K562 (cell line): ENCODE data around the gene MYO7A. TPM values are rescaled to one million over a fixed set of nuclear protein-coding genes. Genes with fewer than 3 reads are reported as not detected.

Experiments used
- ATAC-seq: fragments of 200-7000 bp; cut with Tn5 transposase; 3 replicates; pipeline ENCODE4 v1.9.1; 2020; ENCODE audit warnings: moderate library complexity
- BruUV-seq: library from RNA; stranded (reverse); fragments of 400-500 nt; replicated peaks from 2 replicates; lab custom pipeline; 2021; lab: Mats Ljungman, UMichigan
- CTCF ChIA-PET: fragments of 300-600 bp; formaldehyde crosslinking; extraction: SDS; loops from one replicate; lab custom pipeline; 2021; ENCODE audit warnings: low intra/inter-chr PET ratio; lab: Yijun Ruan, JAX
- POLR2A ChIA-PET: fragments of 300-600, 350-650 bp; sonication (Branson Sonifier 250); formaldehyde crosslinking; extraction: SDS; loops from one replicate; lab custom pipeline; 2021; ENCODE audit warnings: antibody characterized with exemption, inconsistent platforms; lab: Yijun Ruan, JAX
- DNase-seq, 4 experiments: peaks; one replicate each; pipeline versions ENCODE4 v3.0.0 to v3.0.0-alpha.2; 2011 to 2018; ENCODE audit warnings: low spot score in 3 of 4, mixed read lengths in 3 of 4; ENCODE audit errors: extremely low read depth in 1 of 4
- FAIRE-seq: peaks from 2 replicates; lab custom pipeline; 2011; peaks lifted over from hg19 to GRCh38; lab: Jason Lieb, UNC
- H2AFZ ChIP-seq: 2 replicates; pipeline ENCODE4 v1.6.0; 2011; ENCODE audit warnings: low read depth, low read length, control low read depth, inconsistent platforms
- H3K27ac ChIP-seq: fragments of 200-600 bp; 3 replicates; pipeline ENCODE4 v1.8.0; 2011; ENCODE audit warnings: low read depth, mild to moderate bottlenecking, control low read depth, inconsistent platforms, low read length, moderate library complexity, mixed read lengths; ENCODE audit errors: extremely low read depth
- H3K27me3 ChIP-seq, 2 experiments: fragments of 300-600 bp in 1 of 2; 2 replicates in 1 of 2; 3 replicates in 1 of 2; pipeline versions ENCODE4 v1.6.0 to v1.8.0; 2011; ENCODE audit warnings: inconsistent platforms in 2 of 2, low read length in 2 of 2, mild to moderate bottlenecking in 1 of 2, mixed read lengths in 1 of 2, moderate library complexity in 1 of 2; ENCODE audit not compliant: control insufficient read depth in 2 of 2, insufficient read depth in 2 of 2
- H3K36me3 ChIP-seq: fragments of 300-600 bp; 3 replicates; pipeline ENCODE4 v1.8.0; 2011; ENCODE audit warnings: mild to moderate bottlenecking, low read length, inconsistent platforms; ENCODE audit not compliant: control insufficient read depth, insufficient read depth
- H3K4me1 ChIP-seq, 2 experiments: fragments of 200-600 bp in 1 of 2; replicated peaks in 1 of 2; 2 replicates in 1 of 2; 3 replicates in 1 of 2; pipeline versions ENCODE4 v1.5.1 to v1.8.0; 2011; ENCODE audit warnings: inconsistent platforms in 2 of 2, low read length in 2 of 2, mild to moderate bottlenecking in 1 of 2, mixed read lengths in 1 of 2, moderate library complexity in 1 of 2; ENCODE audit not compliant: control insufficient read depth in 2 of 2, insufficient read depth in 2 of 2
- H3K4me2 ChIP-seq: 2 replicates; pipeline ENCODE4 v1.6.1; 2011; ENCODE audit warnings: low read length, control low read depth, inconsistent platforms, mixed read lengths; ENCODE audit not compliant: insufficient read depth
- H3K4me3 ChIP-seq: fragments of 200-600 bp; sonication (generic), shearing (Covaris generic); 2 replicates; pipeline ENCODE4 v1.5.1; 2016; ENCODE audit warnings: control low read depth, inconsistent platforms
- H3K79me2 ChIP-seq: fragments of 200-600 bp; 3 replicates; pipeline ENCODE4 v1.8.0; 2011; ENCODE audit warnings: low read length, inconsistent platforms; ENCODE audit not compliant: control insufficient read depth, insufficient read depth
- H3K9ac ChIP-seq, 2 experiments: 2 replicates each; pipeline versions ENCODE4 v1.6.0 to v1.6.1; 2011; ENCODE audit warnings: low read depth in 2 of 2, low read length in 2 of 2, control low read depth in 1 of 2, inconsistent platforms in 1 of 2, mild to moderate bottlenecking in 1 of 2, mixed read lengths in 1 of 2; ENCODE audit not compliant: insufficient read depth in 1 of 2
- H3K9me1 ChIP-seq: one replicate; pipeline ENCODE4 v1.6.0; 2011; ENCODE audit warnings: inconsistent platforms, mild to moderate bottlenecking, low read length, moderate library complexity; ENCODE audit not compliant: control insufficient read depth, insufficient read depth
- H3K9me3 ChIP-seq: replicated peaks from 2 replicates; pipeline ENCODE4 v1.5.1; 2011; ENCODE audit warnings: low read depth, low read length, inconsistent platforms; ENCODE audit not compliant: control insufficient read depth, insufficient read depth
- H4K20me1 ChIP-seq: replicated peaks from 2 replicates; pipeline ENCODE4 v1.6.1; 2011; ENCODE audit warnings: low read length, inconsistent platforms, mixed read lengths; ENCODE audit not compliant: control insufficient read depth, insufficient read depth
- BCOR ChIP-seq: fragments of 450-650 bp; IDR thresholded peaks from 2 replicates; pipeline ENCODE4 v1.6.1; 2016
- BRD4 ChIP-seq: fragments of 200-600 bp; sonication (generic); IDR thresholded peaks from 2 replicates; pipeline ENCODE4 v1.6.1; 2017; ENCODE audit warnings: inconsistent platforms
- BRD9 ChIP-seq: fragments of 450-650 bp; IDR thresholded peaks from 2 replicates; pipeline ENCODE4 v1.6.1; 2018; ENCODE audit warnings: low read depth; ENCODE audit not compliant: partially characterized antibody
- CBX5 ChIP-seq: IDR thresholded peaks from 2 replicates; pipeline ENCODE4 v1.6.1; 2014; ENCODE audit warnings: low read depth, borderline replicate concordance
- DACH1 ChIP-seq: fragments of 450-650 bp; IDR thresholded peaks from 2 replicates; pipeline ENCODE4 v1.6.1; 2018; ENCODE audit not compliant: partially characterized antibody
- DIDO1 ChIP-seq: fragments of 450-650 bp; IDR thresholded peaks from 2 replicates; pipeline ENCODE4 v1.6.1; 2016; ENCODE audit warnings: low read depth, missing biosample characterization, missing genetic modification characterization
- DPF2 ChIP-seq: fragments of 450-650 bp; IDR thresholded peaks from 2 replicates; pipeline ENCODE4 v1.6.1; 2016
- ELF4 ChIP-seq: fragments of 450-650 bp; formaldehyde crosslinking; IDR thresholded peaks from 2 replicates; pipeline ENCODE4 v1.4.0; 2022; ENCODE audit warnings: missing genetic modification characterization
- FUS ChIP-seq: fragments of 200-400 bp; formaldehyde crosslinking; optimal IDR thresholded peaks from 2 replicates; pipeline ENCODE3; 2017; ENCODE audit warnings: low read depth, low read length
- HNRNPLL ChIP-seq: fragments of 200-400 bp; formaldehyde crosslinking; IDR thresholded peaks from 2 replicates; pipeline ENCODE4 v1.6.1; 2017; ENCODE audit warnings: low read length, low read depth, mild to moderate bottlenecking; ENCODE audit not compliant: poor library complexity, severe bottlenecking
- KAT8 ChIP-seq: fragments of 450-650 bp; IDR thresholded peaks from 2 replicates; pipeline ENCODE4 v1.6.1; 2016; ENCODE audit warnings: low read depth, mild to moderate bottlenecking
- MBD2 ChIP-seq: sonication (generic); IDR thresholded peaks from 2 replicates; pipeline ENCODE4 v1.6.1; 2016; ENCODE audit warnings: low read depth, borderline replicate concordance
- NCOA2 ChIP-seq, 2 experiments: fragments of 450-650 bp; IDR thresholded peaks; 2 replicates each; pipeline ENCODE4 v1.6.1; 2018; ENCODE audit warnings: mild to moderate bottlenecking in 2 of 2, moderate library complexity in 1 of 2; ENCODE audit not compliant: partially characterized antibody in 2 of 2
- PTRF ChIP-seq: fragments of 450-650 bp; IDR thresholded peaks from 2 replicates; pipeline ENCODE4 v1.6.1; 2016; ENCODE audit warnings: mild to moderate bottlenecking, missing genetic modification characterization, missing compliant biosample characterization
- RFX7 ChIP-seq: fragments of 250-450 bp; sonication (Bioruptor Pico); IDR thresholded peaks from 2 replicates; pipeline ENCODE4 v1.5.1; 2021; ENCODE audit warnings: mild to moderate bottlenecking
- TSC22D4 ChIP-seq: fragments of 450-650 bp; IDR thresholded peaks from 2 replicates; pipeline ENCODE4 v1.6.1; 2016; ENCODE audit warnings: missing genetic modification characterization, missing biosample characterization, control low read depth
- ZNF3 ChIP-seq: fragments of 250-450 bp; sonication (Bioruptor Pico); IDR thresholded peaks from 2 replicates; pipeline ENCODE4 v1.5.0; 2021; ENCODE audit warnings: mild to moderate bottlenecking, moderate library complexity
- WGBS: fragments of 100-300 bp; shearing (Covaris generic); methylation state at CpG from one replicate; pipeline ENCODE4 v1.1.6; 2016; ENCODE audit warnings: low coverage, mixed read lengths; ENCODE audit not compliant: insufficient coverage; ENCODE audit errors: missing lambda C conversion rate; 5-methylcytosine and 5-hydroxymethylcytosine counted together
- in situ Hi-C: fragments of 300-500 bp; cut with MboI; formaldehyde crosslinking; loops from 4 replicates; pipeline ENCODE4 v1.15.0; 2018; ENCODE audit warnings: inconsistent platforms, mixed read lengths
- intact Hi-C: fragments of 100-400 bp; cut with micrococcal nuclease; formaldehyde crosslinking; loops from 2 replicates; pipeline ENCODE4 v1.14.2; 2022
- polyA plus RNA-seq, 8 experiments: library from polyadenylated mRNA; depleted of rRNA in 4 of 8; stranded (reverse) in 5 of 8; unstranded in 3 of 8; fragments of >200 nt; fragmentation: Nextera tagmentation in 2 of 8; fragmentation: Illumina TruSeq in 1 of 8; extraction: Ambion mirVana in 2 of 8; extraction: Trizol in 1 of 8; gene quantifications; 2 replicates each; pipeline versions ENCODE4 v1.2.1 to v1.2.3, GENCODE V29; 2011 to 2014; ENCODE audit warnings: inconsistent platforms in 1 of 8, missing spikeins in 1 of 8
- total RNA-seq, 7 experiments: library from RNA; depleted of rRNA in 6 of 7; stranded (reverse); fragments of >200 nt in 6 of 7; fragmentation: Illumina TruSeq in 2 of 7; extraction: Trizol in 2 of 7; gene quantifications; 2 replicates each; pipeline versions ENCODE4 v1.2.1 to v1.2.3, GENCODE V29; 2011 to 2021; ENCODE audit warnings: low replicate concordance in 1 of 7
- TF ChIP-seq, protein P1 (sequence below): sonication (generic); formaldehyde crosslinking; IDR thresholded peaks from 2 replicates; pipeline ENCODE4 v1.8.0; 2022; ENCODE audit warnings: mild to moderate bottlenecking, missing genetic modification reagents

The MYO7A gene
- total and polyA plus RNA-seq, 9 of the 15 experiments (the other 6 are each of a cell fraction or from before 2014, with no cell fraction given) = 0.01 to 0.11 (median 0.07) TPM; not detected in 1

GRCh38 chr11:77165066-77165465 is 37.0 kb downstream of the MYO7A start:
- peaks cover 3 to 57% of the 10 kb centered on the region in 2 experiments; a peak in 4 of 5 replicates for H3K27me3 ChIP-seq
- H3K9me1 ChIP-seq = peaks cover 3% of the 10 kb centered on the region
- no peak overlapping the region for H2AFZ ChIP-seq
- no peaks in the 10 kb centered on the region for H3K9me3 ChIP-seq
- no peak overlapping the region for H3K4me2 ChIP-seq
- no peaks in the 10 kb centered on the region for H3K36me3 ChIP-seq
- ATAC-seq = no peak
- no peak overlapping the region for H3K4me3 ChIP-seq
- no TSS peak for BruUV-seq
- H3K9ac ChIP-seq = no peak overlapping the region
- in situ Hi-C loops = no loop called here
- FAIRE-seq = no peak
- no peaks in the 10 kb centered on the region for H3K79me2 ChIP-seq
- H3K4me1 ChIP-seq = no peaks in the 10 kb centered on the region; a peak in 1 of 5 replicates
- POLR2A ChIA-PET = interaction anchor here (0.7 kb wide), 1 partner anchor 24 kb away, joined by 3 read pairs; no protein-coding TSS in a partner anchor
- no peak for DNase-seq
- H4K20me1 ChIP-seq = peaks cover 11% of the 10 kb centered on the region; the same call in 1 of the 2 replicates
- 5% methylated on average over 5 of the region's 5 CpGs for WGBS
- intact Hi-C loops = no loop called here
- CTCF ChIA-PET = no interaction called here
- TF ChIP-seq DIDO1 (tag) (no peak), DPF2 (no peak)
- H3K27ac ChIP-seq = no peak overlapping the region

DNA sequence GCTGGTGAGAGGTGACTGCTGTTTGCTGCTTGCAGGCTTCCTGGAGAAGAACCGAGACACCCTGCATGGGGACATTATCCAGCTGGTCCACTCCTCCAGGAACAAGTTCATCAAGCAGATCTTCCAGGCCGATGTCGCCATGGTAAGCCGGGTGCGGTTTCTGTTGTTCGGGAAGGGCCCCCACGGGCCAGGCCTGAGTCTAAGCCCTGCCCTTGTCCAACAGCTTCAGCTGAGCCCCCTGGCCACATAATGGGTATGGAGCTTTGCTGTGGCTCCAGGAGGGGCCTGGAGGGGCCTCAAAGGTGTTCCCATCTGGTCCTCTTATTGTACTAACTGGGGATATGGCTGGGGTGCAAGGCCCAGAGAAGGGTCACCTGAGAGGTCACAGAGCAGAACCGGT is 38.0 kb downstream of the MYO7A start:
- POLR2A ChIA-PET = interaction anchor here (0.7 kb wide), 1 partner anchor 23 kb away, joined by 3 read pairs; no protein-coding TSS in a partner anchor
- Histone ChIP-seq H2AFZ (no peak overlapping the region), H3K36me3 (no peaks in the 10 kb centered on the region), H3K9ac (no peak overlapping the region), H3K4me1 (no peaks in the 10 kb centered on the region), H3K9me3 (no peaks in the 10 kb centered on the region), H3K27ac (no peak overlapping the region), H3K79me2 (no peaks in the 10 kb centered on the region), H3K4me2 (no peak overlapping the region), H3K27me3 (peaks cover 3 to 52% of the 10 kb centered on the region in 2 experiments; a peak in 4 of 5 replicates), H4K20me1 (peaks cover 5% of the 10 kb centered on the region; the same call in 1 of the 2 replicates), H3K4me3 (no peak overlapping the region), H3K9me1 (peaks cover 3% of the 10 kb centered on the region)
- in situ Hi-C loops = no loop called here
- FAIRE-seq (no peak), ATAC-seq (no peak), DNase-seq (no peak)
- CTCF ChIA-PET = no interaction called here
- intact Hi-C loops = no loop called here
- 0% methylated on average over 8 of the region's 8 CpGs for WGBS
- no TSS peak for BruUV-seq
- TF ChIP-seq, protein P1, sequence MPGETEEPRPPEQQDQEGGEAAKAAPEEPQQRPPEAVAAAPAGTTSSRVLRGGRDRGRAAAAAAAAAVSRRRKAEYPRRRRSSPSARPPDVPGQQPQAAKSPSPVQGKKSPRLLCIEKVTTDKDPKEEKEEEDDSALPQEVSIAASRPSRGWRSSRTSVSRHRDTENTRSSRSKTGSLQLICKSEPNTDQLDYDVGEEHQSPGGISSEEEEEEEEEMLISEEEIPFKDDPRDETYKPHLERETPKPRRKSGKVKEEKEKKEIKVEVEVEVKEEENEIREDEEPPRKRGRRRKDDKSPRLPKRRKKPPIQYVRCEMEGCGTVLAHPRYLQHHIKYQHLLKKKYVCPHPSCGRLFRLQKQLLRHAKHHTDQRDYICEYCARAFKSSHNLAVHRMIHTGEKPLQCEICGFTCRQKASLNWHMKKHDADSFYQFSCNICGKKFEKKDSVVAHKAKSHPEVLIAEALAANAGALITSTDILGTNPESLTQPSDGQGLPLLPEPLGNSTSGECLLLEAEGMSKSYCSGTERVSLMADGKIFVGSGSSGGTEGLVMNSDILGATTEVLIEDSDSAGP = no peak
- TF ChIP-seq KAT8 (no peak), TSC22D4 (tag) (no peak), ZNF3 (CRISPR knock-in tag) (no peak), HNRNPLL (no peak), BRD4 (no peak), ELF4 (CRISPR knock-in tag) (no peak), CBX5 (no peak), MBD2 (no peak), RFX7 (no peak), DPF2 (no peak), BRD9 (no peak), PTRF (tag) (no peak), NCOA2 (IDR thresholded peaks at IDR 0.05; ENCODE audit: partially characterized antibody in 2 of 2) (no peak), DACH1 (no peak), BCOR (no peak), FUS (no peak)
